Mesenchymal stem cell (in vitro differentiated cells and primary cell): ENCODE data around the gene GADD45B.

Experiments
- DNase-seq: peaks from one replicate; pipeline ENCODE4 v3.0.0-alpha.2; 2013
- H2AFZ ChIP-seq: one replicate; pipeline ENCODE4 v1.6.1; 2013; ENCODE audit warnings: low read depth, mild to moderate bottlenecking, control low read depth, inconsistent platforms, low read length, moderate library complexity
- H2AK5ac ChIP-seq: 2 replicates; pipeline ENCODE4 v1.6.1; 2013; ENCODE audit warnings: low read length, moderate library complexity, mild to moderate bottlenecking, inconsistent platforms; ENCODE audit not compliant: severe bottlenecking
- H2BK120ac ChIP-seq: one replicate; pipeline ENCODE4 v1.6.1; 2013; ENCODE audit warnings: low read depth, mild to moderate bottlenecking, inconsistent platforms, low read length, moderate library complexity
- H2BK12ac ChIP-seq, 2 experiments: one replicate each; pipeline ENCODE4 v1.6.1; 2013; ENCODE audit warnings: inconsistent platforms in 2 of 2, low read length in 2 of 2, mild to moderate bottlenecking in 2 of 2, moderate library complexity in 2 of 2, control low read depth in 1 of 2
- H2BK15ac ChIP-seq: one replicate; pipeline ENCODE4 v1.6.1; 2013; ENCODE audit warnings: mild to moderate bottlenecking, low read depth, inconsistent platforms; ENCODE audit not compliant: poor library complexity, severe bottlenecking
- H2BK5ac ChIP-seq: 2 replicates; pipeline ENCODE4 v1.6.1; 2013; ENCODE audit warnings: low read depth, mild to moderate bottlenecking, low read length, control low read depth, inconsistent platforms; ENCODE audit not compliant: poor library complexity, severe bottlenecking
- H3K14ac ChIP-seq, 2 experiments: one replicate each; pipeline ENCODE4 v1.6.1; 2013; ENCODE audit warnings: inconsistent platforms in 2 of 2, low read length in 2 of 2, control low read depth in 1 of 2, mild to moderate bottlenecking in 1 of 2, moderate library complexity in 1 of 2
- H3K18ac ChIP-seq, 2 experiments: one replicate each; pipeline ENCODE4 v1.6.1; 2013; ENCODE audit warnings: inconsistent platforms in 2 of 2, low read length in 2 of 2, control low read depth in 1 of 2, low read depth in 1 of 2, mild to moderate bottlenecking in 1 of 2
- H3K23ac ChIP-seq, 2 experiments: one replicate each; pipeline ENCODE4 v1.6.1; 2013; ENCODE audit warnings: inconsistent platforms in 2 of 2, low read length in 2 of 2, mild to moderate bottlenecking in 2 of 2, moderate library complexity in 2 of 2, control low read depth in 1 of 2
- H3K27ac ChIP-seq: 2 replicates; pipeline ENCODE4 v1.5.1; 2013; ENCODE audit warnings: mild to moderate bottlenecking, moderate library complexity, low read length, control low read depth, inconsistent platforms; ENCODE audit not compliant: poor library complexity, severe bottlenecking
- H3K27me3 ChIP-seq, 2 experiments: 2 replicates each; pipeline versions ENCODE4 v1.6.1 to v1.7.0; 2013; ENCODE audit warnings: low read length in 2 of 2, mild to moderate bottlenecking in 2 of 2, moderate library complexity in 2 of 2, control low read depth in 1 of 2, inconsistent platforms in 1 of 2; ENCODE audit not compliant: control insufficient read depth in 1 of 2, insufficient read depth in 1 of 2
- H3K36me3 ChIP-seq, 2 experiments: 2 replicates each; pipeline versions ENCODE4 v1.6.1 to v1.7.0; 2013; ENCODE audit warnings: low read length in 2 of 2, control low read depth in 1 of 2, inconsistent platforms in 1 of 2, low read depth in 1 of 2, mild to moderate bottlenecking in 1 of 2; ENCODE audit not compliant: insufficient read depth in 2 of 2, control insufficient read depth in 1 of 2
- H3K4ac ChIP-seq, 2 experiments: one replicate each; pipeline ENCODE4 v1.6.1; 2013; ENCODE audit warnings: inconsistent platforms in 2 of 2, low read length in 2 of 2, mild to moderate bottlenecking in 2 of 2, moderate library complexity in 2 of 2, control low read depth in 1 of 2, low read depth in 1 of 2
- H3K4me1 ChIP-seq: 2 replicates; pipeline ENCODE4 v1.6.1; 2013; ENCODE audit warnings: low read depth, low read length, control low read depth; ENCODE audit not compliant: control insufficient read depth, insufficient read depth
- H3K4me2 ChIP-seq: 2 replicates; pipeline ENCODE4 v1.6.1; 2013; ENCODE audit warnings: low read length, mild to moderate bottlenecking, inconsistent platforms; ENCODE audit not compliant: poor library complexity, severe bottlenecking
- H3K4me3 ChIP-seq, 2 experiments: 2 replicates each; pipeline versions ENCODE4 v1.5.1 to v1.7.0; 2013; ENCODE audit warnings: low read length in 2 of 2, mild to moderate bottlenecking in 2 of 2, control low read depth in 1 of 2, low read depth in 1 of 2; ENCODE audit not compliant: insufficient read depth in 1 of 2
- H3K79me1 ChIP-seq: replicated peaks from 2 replicates; pipeline ENCODE4 v1.6.1; 2013; ENCODE audit warnings: mild to moderate bottlenecking, control low read depth, low read length, inconsistent platforms; ENCODE audit not compliant: poor library complexity, severe bottlenecking
- H3K9ac ChIP-seq: 2 replicates; pipeline ENCODE4 v1.7.0; 2013; ENCODE audit warnings: mild to moderate bottlenecking, low read length, moderate library complexity
- H3K9me3 ChIP-seq: 2 replicates; pipeline ENCODE4 v1.7.0; 2013; ENCODE audit warnings: mild to moderate bottlenecking, low read length; ENCODE audit not compliant: control insufficient read depth
- H4K8ac ChIP-seq: one replicate; pipeline ENCODE4 v1.6.1; 2013; ENCODE audit warnings: inconsistent platforms, mild to moderate bottlenecking, low read length, moderate library complexity
- H4K91ac ChIP-seq: one replicate; pipeline ENCODE4 v1.6.1; 2013; ENCODE audit warnings: mild to moderate bottlenecking, low read length, inconsistent platforms
- WGBS: methylation state at CpG from one replicate; pipeline ENCODE4 v1.1.7; 2013; ENCODE audit warnings: mixed read lengths; 5-methylcytosine and 5-hydroxymethylcytosine counted together

The GADD45B gene

GRCh38 chr19:2477732-2478191 lies 1.8 kb downstream of the GADD45B start:
- H2AK5ac ChIP-seq = no peak overlapping the region
- H3K4me3 ChIP-seq = peak overlapping the region; percentile 80 to 99
- peaks cover 21% of the 10 kb centered on the region for H3K4me1 ChIP-seq
- no peaks in the 10 kb centered on the region for H3K27me3 ChIP-seq
- H2BK12ac ChIP-seq = peak overlapping the region in 1 of 2 experiments; percentile 77
- H3K79me1 ChIP-seq = peaks cover 2% of the 10 kb centered on the region
- peak; percentile 68 for DNase-seq
- H3K9ac ChIP-seq = peak overlapping the region; percentile 92
- peak overlapping the region in 1 of 2 experiments; percentile 69 for H3K14ac ChIP-seq
- no peak overlapping the region for H3K23ac ChIP-seq
- no peak overlapping the region for H4K8ac ChIP-seq
- 3% methylated on average over 18 of the region's 21 CpGs for WGBS
- peak overlapping the region in 1 of 2 experiments; percentile 84 for H3K18ac ChIP-seq
- H3K9me3 ChIP-seq = no peaks in the 10 kb centered on the region
- peaks cover 4 to 18% of the 10 kb centered on the region in 2 experiments for H3K36me3 ChIP-seq
- peak overlapping the region in 1 of 2 experiments; percentile 77 for H3K4ac ChIP-seq
- no peak overlapping the region for H2BK15ac ChIP-seq
- no peak overlapping the region for H2AFZ ChIP-seq
- H4K91ac ChIP-seq = no peak overlapping the region
- no peak overlapping the region for H2BK5ac ChIP-seq
- peak overlapping the region; percentile 86 for H3K4me2 ChIP-seq
- H3K27ac ChIP-seq = peak overlapping the region; percentile 95
- H2BK120ac ChIP-seq = no peak overlapping the region

- H2BK5ac ChIP-seq = peak overlapping the region; percentile 77
- H4K91ac ChIP-seq = peak overlapping the region; percentile 87
- H4K8ac ChIP-seq = peak overlapping the region; percentile 96
- H3K27ac ChIP-seq = peak overlapping the region; percentile 95
- H3K4me3 ChIP-seq = peak overlapping the region; percentile 80 to 99
- no peak overlapping the region for H3K23ac ChIP-seq
- H2BK120ac ChIP-seq = peak overlapping the region; percentile 84
- peak overlapping the region; percentile 92 for H3K9ac ChIP-seq
- WGBS = 2% methylated on average over 20 of the region's 20 CpGs
- no peak overlapping the region for H2AK5ac ChIP-seq
- DNase-seq = peak; percentile 89
- peak overlapping the region; percentile 86 for H3K4me2 ChIP-seq
- H3K4ac ChIP-seq = peak overlapping the region; percentile 81 to 85
- peaks cover 21% of the 10 kb centered on the region for H3K4me1 ChIP-seq
- no peak overlapping the region for H2BK15ac ChIP-seq
- no peaks in the 10 kb centered on the region for H3K9me3 ChIP-seq
- H2BK12ac ChIP-seq = peak overlapping the region in 1 of 2 experiments; percentile 24
- H3K79me1 ChIP-seq = peaks cover 2% of the 10 kb centered on the region
- peak overlapping the region; percentile 83 to 84 for H3K18ac ChIP-seq
- peak overlapping the region in 1 of 2 experiments; percentile 73 for H3K14ac ChIP-seq
- no peak overlapping the region for H2AFZ ChIP-seq
- H3K27me3 ChIP-seq = no peaks in the 10 kb centered on the region
- H3K36me3 ChIP-seq = peaks cover 4 to 18% of the 10 kb centered on the region in 2 experiments
These were observed 2.4 kb downstream of the GADD45B start for GRCh38 chr19:2478278-2478755.

GRCh38 chr19:2478756-2479555 lies 3.0 kb downstream of the GADD45B start:
- 8% methylated on average over 34 of the region's 39 CpGs for WGBS
- H3K23ac ChIP-seq = no peak overlapping the region
- peak overlapping the region; percentile 95 for H3K27ac ChIP-seq
- H3K9ac ChIP-seq = peak overlapping the region; percentile 92
- H2BK15ac ChIP-seq = peak overlapping the region; percentile 75
- peak overlapping the region; percentile 96 for H4K8ac ChIP-seq
- peak overlapping the region; percentile 72 for H2AK5ac ChIP-seq
- peaks cover 4 to 18% of the 10 kb centered on the region in 2 experiments for H3K36me3 ChIP-seq
- H3K4me2 ChIP-seq = peak overlapping the region; percentile 86
- peak overlapping the region; percentile 59 to 99 for H3K4me3 ChIP-seq
- no peak overlapping the region for H2AFZ ChIP-seq
- peak overlapping the region; percentile 32 for H2BK5ac ChIP-seq
- H3K79me1 ChIP-seq = peaks cover 2% of the 10 kb centered on the region
- H3K4ac ChIP-seq = peak overlapping the region in 1 of 2 experiments; percentile 81
- peak overlapping the region; percentile 83 to 84 for H3K18ac ChIP-seq
- H2BK120ac ChIP-seq = peak overlapping the region; percentile 97
- peak overlapping the region; percentile 24 to 48 for H2BK12ac ChIP-seq
- H3K4me1 ChIP-seq = peaks cover 21% of the 10 kb centered on the region
- H4K91ac ChIP-seq = peak overlapping the region; percentile 88
- no peaks in the 10 kb centered on the region for H3K27me3 ChIP-seq
- peak overlapping the region; percentile 62 to 73 for H3K14ac ChIP-seq
- peak; percentile 91 for DNase-seq
- H3K9me3 ChIP-seq = peaks cover 4% of the 10 kb centered on the region
